ENCODE measurements around the gene ZCCHC24. TPM values are rescaled to one million over a fixed set of nuclear protein-coding genes. Genes with fewer than 3 reads are reported as not detected.

The ZCCHC24 gene
- total RNA-seq, 6 experiments from 2014 or later, result 33.2 to 40.3 (median 37.5) TPM

DNA sequence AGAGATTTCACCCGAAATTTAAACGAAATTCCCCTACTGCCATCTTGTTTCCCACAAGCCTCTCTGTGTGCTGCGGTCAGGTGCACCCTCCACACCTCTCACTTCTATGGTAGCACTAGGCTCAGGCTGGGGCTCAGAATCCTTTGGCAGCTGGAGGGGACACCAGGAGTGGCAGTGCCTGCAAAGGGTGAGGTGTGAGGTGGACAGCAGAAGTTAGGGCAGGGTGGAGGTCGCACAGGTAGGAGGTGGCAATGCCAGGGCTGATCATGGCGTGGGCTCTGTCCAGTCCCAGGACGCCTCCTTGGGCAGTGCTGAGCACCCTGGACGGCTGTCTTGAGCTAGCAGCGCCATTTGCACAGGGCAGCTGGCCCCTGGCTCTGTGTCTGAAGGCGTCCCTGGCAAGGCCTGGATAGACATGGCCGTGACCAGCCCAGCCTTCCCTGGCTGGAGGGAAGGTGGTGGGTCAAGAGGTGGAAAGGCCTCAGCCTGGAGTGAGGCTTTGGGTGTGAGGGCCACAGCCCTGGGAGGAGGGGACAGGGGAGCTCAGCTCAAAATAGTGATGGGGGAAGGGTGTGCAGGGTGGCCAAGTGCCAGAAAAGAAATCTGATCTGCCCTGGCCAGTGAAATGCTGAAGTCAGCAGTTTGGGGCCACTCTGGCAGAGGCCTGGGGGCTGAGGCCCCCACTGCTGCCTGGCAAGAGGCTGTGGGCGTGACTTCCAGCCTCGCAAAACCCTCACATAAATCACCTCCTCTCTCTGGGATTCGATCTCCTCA lies 40.0 kb downstream of the ZCCHC24 start:
- Mint-ChIP-seq H3K4me1 (ENCODE audit: low read depth) (peaks cover 78% of the 10 kb centered on the region), H3K9me3 (no peaks in the 10 kb centered on the region), H3K27me3 (ENCODE audit: insufficient read depth) (peaks cover 6% of the 10 kb centered on the region), H3K4me3 (no peak overlapping the region), H3K36me3 (ENCODE audit: low read depth) (0 out of 2 replicates have a peak, but pooled peaks cover 4% of the 10 kb centered on the region), H3K27ac (no peak overlapping the region; the same call in 1 of the 2 replicates)
- DNase-seq, result no peak
- TF ChIP-seq, protein P1, sequence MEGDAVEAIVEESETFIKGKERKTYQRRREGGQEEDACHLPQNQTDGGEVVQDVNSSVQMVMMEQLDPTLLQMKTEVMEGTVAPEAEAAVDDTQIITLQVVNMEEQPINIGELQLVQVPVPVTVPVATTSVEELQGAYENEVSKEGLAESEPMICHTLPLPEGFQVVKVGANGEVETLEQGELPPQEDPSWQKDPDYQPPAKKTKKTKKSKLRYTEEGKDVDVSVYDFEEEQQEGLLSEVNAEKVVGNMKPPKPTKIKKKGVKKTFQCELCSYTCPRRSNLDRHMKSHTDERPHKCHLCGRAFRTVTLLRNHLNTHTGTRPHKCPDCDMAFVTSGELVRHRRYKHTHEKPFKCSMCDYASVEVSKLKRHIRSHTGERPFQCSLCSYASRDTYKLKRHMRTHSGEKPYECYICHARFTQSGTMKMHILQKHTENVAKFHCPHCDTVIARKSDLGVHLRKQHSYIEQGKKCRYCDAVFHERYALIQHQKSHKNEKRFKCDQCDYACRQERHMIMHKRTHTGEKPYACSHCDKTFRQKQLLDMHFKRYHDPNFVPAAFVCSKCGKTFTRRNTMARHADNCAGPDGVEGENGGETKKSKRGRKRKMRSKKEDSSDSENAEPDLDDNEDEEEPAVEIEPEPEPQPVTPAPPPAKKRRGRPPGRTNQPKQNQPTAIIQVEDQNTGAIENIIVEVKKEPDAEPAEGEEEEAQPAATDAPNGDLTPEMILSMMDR (IDR thresholded peaks at IDR 0.05), result no peak

DNA sequence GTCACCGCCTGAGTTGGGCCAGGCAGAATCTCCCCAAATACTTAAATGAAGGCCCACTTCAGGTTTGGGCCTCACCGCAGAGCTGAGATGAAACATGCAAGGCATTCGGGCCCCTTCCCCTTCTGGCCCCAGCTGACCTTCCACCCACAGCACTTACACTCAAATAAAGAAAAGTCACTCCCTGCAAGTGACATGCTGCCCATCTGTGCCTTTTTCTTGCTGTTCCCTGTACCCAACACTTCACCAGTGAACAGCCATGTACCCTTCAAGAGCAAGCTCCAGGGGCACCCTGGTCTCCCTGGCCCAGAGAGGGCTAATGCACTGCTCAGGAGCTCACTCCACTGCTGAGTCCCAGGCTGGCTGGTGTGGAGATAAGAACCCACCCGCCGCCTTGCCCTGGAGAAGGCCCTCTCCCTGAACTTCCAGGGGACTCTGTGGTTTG lies 40.7 kb downstream of the ZCCHC24 start:
- Mint-ChIP-seq H3K4me3 (peak overlapping the region; percentile 68; the same call in 1 of the 2 replicates), H3K27me3 (ENCODE audit: insufficient read depth) (peaks cover 3% of the 10 kb centered on the region), H3K9me3 (no peaks in the 10 kb centered on the region), H3K27ac (peak overlapping the region; percentile 84), H3K4me1 (ENCODE audit: low read depth) (peaks cover 78% of the 10 kb centered on the region), H3K36me3 (ENCODE audit: low read depth) (no peaks in the 10 kb centered on the region)
- TF ChIP-seq, protein P1 (IDR thresholded peaks at IDR 0.05), result no peak
- DNase-seq, result no peak

DNA sequence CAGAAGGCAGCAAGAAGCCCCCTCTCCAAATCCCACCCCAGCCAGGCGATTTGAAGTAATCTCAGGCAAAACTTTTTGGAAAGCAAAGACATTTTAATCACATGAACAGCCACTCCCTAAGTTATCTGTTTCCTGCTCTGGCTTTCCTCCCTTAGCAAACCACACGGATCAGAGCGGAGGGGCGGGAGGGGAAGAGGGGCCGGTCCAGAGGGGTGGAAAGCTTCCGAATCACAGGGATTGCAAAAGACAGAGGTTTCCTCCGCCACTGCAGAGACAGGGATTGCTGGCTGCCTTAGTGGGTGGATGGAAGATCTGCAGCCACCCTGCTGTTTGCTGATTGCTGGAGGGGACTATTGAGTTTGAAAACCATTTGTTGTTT lies 41.2 kb downstream of the ZCCHC24 start:
- Mint-ChIP-seq H3K4me3 (peak overlapping the region; percentile 68), H3K27me3 (ENCODE audit: insufficient read depth) (peaks cover 3% of the 10 kb centered on the region), H3K4me1 (ENCODE audit: low read depth) (peaks cover 81% of the 10 kb centered on the region), H3K9me3 (no peaks in the 10 kb centered on the region), H3K27ac (peak overlapping the region; percentile 84), H3K36me3 (ENCODE audit: low read depth) (no peaks in the 10 kb centered on the region)
- peak; percentile 68 for DNase-seq
- TF ChIP-seq, protein P1 (IDR thresholded peaks at IDR 0.05), result no peak

DNA sequence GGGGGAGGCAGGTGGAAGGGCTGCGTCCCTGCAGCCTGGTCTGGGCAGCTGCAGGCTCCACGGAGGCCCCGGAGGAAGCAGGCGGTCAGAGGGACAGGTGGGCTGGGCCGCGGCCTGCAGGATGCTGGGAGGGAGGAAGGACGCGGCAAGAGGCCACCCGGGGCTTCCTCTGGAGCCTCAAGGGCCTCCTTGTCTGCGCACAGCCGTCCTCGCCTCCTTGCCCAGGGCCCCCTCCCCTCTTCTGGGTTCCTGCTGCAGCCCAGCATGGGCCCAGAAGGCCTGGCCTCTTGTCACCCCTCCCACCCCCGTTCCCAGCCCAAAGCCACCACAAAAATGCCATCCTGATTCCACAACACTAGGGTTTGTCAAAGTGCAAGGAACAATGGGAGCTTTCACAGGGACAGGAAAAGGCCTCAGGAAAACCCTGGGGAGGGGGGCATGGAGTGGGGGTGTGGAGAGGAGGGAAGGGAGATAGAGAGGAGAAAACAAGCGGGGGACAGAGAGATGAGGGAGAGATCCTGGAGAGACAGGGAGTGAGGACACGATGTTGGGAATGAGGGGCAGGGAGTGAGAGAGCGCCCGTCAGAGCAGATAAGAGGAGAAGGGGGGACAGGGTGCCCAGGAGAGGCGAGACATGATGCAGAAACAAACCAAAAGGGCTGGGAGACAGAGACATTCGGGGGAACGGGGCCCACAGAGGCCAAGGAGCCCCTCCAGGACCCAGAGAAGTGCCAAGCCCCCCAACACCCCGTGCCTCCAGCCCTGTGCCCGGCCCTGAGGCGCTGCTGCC lies 41.8 kb downstream of the ZCCHC24 start:
- no peak for DNase-seq
- Mint-ChIP-seq H3K4me1 (ENCODE audit: low read depth) (peaks cover 81% of the 10 kb centered on the region), H3K27ac (peak overlapping the region; percentile 84), H3K9me3 (no peaks in the 10 kb centered on the region), H3K36me3 (ENCODE audit: low read depth) (no peaks in the 10 kb centered on the region), H3K27me3 (ENCODE audit: insufficient read depth) (peaks cover 3% of the 10 kb centered on the region), H3K4me3 (peak overlapping the region; percentile 68)
- TF ChIP-seq, protein P1 (IDR thresholded peaks at IDR 0.05), result no peak

DNA sequence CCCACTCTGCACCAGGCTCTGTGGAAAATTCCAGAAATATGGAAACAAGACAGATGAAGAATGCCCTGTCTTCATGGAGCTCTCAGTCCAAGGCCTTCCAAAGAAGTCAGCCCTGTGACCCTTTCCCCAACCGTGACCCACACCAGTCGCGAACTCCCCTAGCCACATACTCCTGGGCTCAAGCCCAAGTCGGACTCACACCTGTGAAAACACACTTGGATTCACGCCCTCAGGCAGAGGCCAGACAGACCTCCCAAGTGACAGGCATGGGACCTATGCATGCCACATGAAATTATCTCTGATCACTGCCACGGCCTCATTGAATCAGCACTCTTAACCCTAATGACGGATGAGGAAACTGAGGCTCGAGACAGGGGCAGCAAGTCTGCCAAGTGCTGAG lies 42.5 kb downstream of the ZCCHC24 start:
- TF ChIP-seq, protein P1 (IDR thresholded peaks at IDR 0.05), result no peak
- peaks cover 5% of the 10 kb centered on the region for H3K27me3 Mint-ChIP-seq (ENCODE audit: insufficient read depth)
- H3K27ac Mint-ChIP-seq, result no peak overlapping the region
- no peaks in the 10 kb centered on the region for H3K36me3 Mint-ChIP-seq (ENCODE audit: low read depth)
- DNase-seq, result no peak
- H3K9me3 Mint-ChIP-seq, result no peaks in the 10 kb centered on the region
- peaks cover 81% of the 10 kb centered on the region for H3K4me1 Mint-ChIP-seq (ENCODE audit: low read depth)
- H3K4me3 Mint-ChIP-seq, result no peak overlapping the region

All from HFFc6 (cell line).